Measurements from ENCODE around the gene TAX1BP3. TPM values are rescaled to one million over a fixed set of nuclear protein-coding genes. Genes with fewer than 3 reads are reported as not detected.

The TAX1BP3 gene
- total RNA-seq, 1 experiment from 2014 or later: 76.3 TPM

GRCh38 chr17:3672571-3672970, 4.2 kb upstream of the TAX1BP3 start:
- no peak overlapping the region for H2AK5ac ChIP-seq (ENCODE audit: insufficient read length, low read length)
- H3K4me1 ChIP-seq (ENCODE audit: insufficient read depth, low read length): 0 out of 2 replicates have a peak, but pooled peaks cover under 1% of the 10 kb centered on the region
- no peak overlapping the region for H3K27ac ChIP-seq (ENCODE audit: insufficient read length, low read depth, low read length)
- no peak overlapping the region for H4K8ac ChIP-seq (replicated peaks; ENCODE audit: insufficient read length, low read depth, low read length)
- H3K23ac ChIP-seq (ENCODE audit: insufficient read length, low read depth, low read length): no peak overlapping the region
- H3K4me3 Mint-ChIP-seq: no peak overlapping the region
- no peak overlapping the region for H3K18ac ChIP-seq (ENCODE audit: insufficient read length, low read depth, low read length)
- H3K27me3 Mint-ChIP-seq (ENCODE audit: low read depth): no peaks in the 10 kb centered on the region
- H3K56ac ChIP-seq (ENCODE audit: insufficient read length, low read depth, low read length): no peak overlapping the region
- no peak overlapping the region for H3T11ph ChIP-seq (ENCODE audit: low read length)
- no peaks in the 10 kb centered on the region for H3K9me3 Mint-ChIP-seq
- H2BK20ac ChIP-seq (ENCODE audit: low read depth, low read length, poor library complexity, severe bottlenecking): no peak overlapping the region
- no peaks in the 10 kb centered on the region for H3K9me3 ChIP-seq (ENCODE audit: control insufficient read depth, low read depth, low read length)
- H3K23me2 ChIP-seq (ENCODE audit: insufficient read length, low read depth, low read length, poor library complexity, severe bottlenecking): peaks cover 5% of the 10 kb centered on the region
- no peaks in the 10 kb centered on the region for H4K20me1 ChIP-seq (ENCODE audit: control insufficient read depth, insufficient read depth, insufficient read length)
- no peak for TF ChIP-seq CTCF (conservative IDR thresholded peaks at IDR 0.05)
- H3K4ac ChIP-seq (ENCODE audit: low read depth, low read length): no peak overlapping the region
- H3K14ac ChIP-seq (ENCODE audit: insufficient read depth, low read length): no peak overlapping the region
- H3K79me2 ChIP-seq (ENCODE audit: insufficient read depth, low read length): peaks cover 7% of the 10 kb centered on the region; the same call in 1 of the 2 replicates
- no peak for DNase-seq
- peaks cover 12 to 13% of the 10 kb centered on the region in 2 experiments for H3K4me1 Mint-ChIP-seq
- no peak overlapping the region for H3K9ac ChIP-seq (ENCODE audit: extremely low read depth, insufficient read length, low read length)
- H2BK15ac ChIP-seq (ENCODE audit: low read depth, low read length): no peak overlapping the region
- peaks cover under 1% of the 10 kb centered on the region for H3K79me1 ChIP-seq (ENCODE audit: insufficient read depth, low read depth, low read length, poor library complexity, severe bottlenecking)
- H4K5ac ChIP-seq (ENCODE audit: insufficient read length, low read depth, low read length): no peak overlapping the region
- H3K36me3 Mint-ChIP-seq (ENCODE audit: insufficient read depth in 1 of 3, low read depth in 3 of 3): peaks cover 3 to 12% (median 5%) of the 10 kb centered on the region in 3 experiments; a peak in 4 of 7 replicates
- no peak overlapping the region for H2BK12ac ChIP-seq (ENCODE audit: insufficient read length, low read depth, low read length)
- no peak overlapping the region for H2BK5ac ChIP-seq (ENCODE audit: insufficient read length, low read length)
- no peak overlapping the region for H4K91ac ChIP-seq (ENCODE audit: insufficient read length, low read depth, low read length)
- WGBS (ENCODE audit: extremely low coverage, insufficient read length, low lambda C conversion rate): no CpG with 5 or more reads among the region's 4 CpGs
- no peak overlapping the region for H3K27ac Mint-ChIP-seq
- no peak overlapping the region for H2AFZ ChIP-seq (ENCODE audit: low read length)
- no peak overlapping the region for H3K4me2 ChIP-seq (ENCODE audit: insufficient read depth, insufficient read length, low read length)
- H2BK120ac ChIP-seq (ENCODE audit: low read depth, low read length, poor library complexity, severe bottlenecking): no peak overlapping the region
- H3K27me3 ChIP-seq (ENCODE audit: insufficient read depth, low read length): no peaks in the 10 kb centered on the region
